Pulmonary artery endothelial cell (primary cell): ENCODE results near the gene CCDC158. TPM values are rescaled to one million over a fixed set of nuclear protein-coding genes. Genes with fewer than 3 reads are reported as not detected.

Experiments used
- DNase-seq: peaks from one replicate; pipeline ENCODE4 v3.0.0-alpha.2; 2011; ENCODE audit warnings: low read depth, low spot score
- total RNA-seq: library from RNA; depleted of rRNA; stranded (reverse); fragments of >200 nt; gene quantifications from 2 replicates; pipeline ENCODE4 v1.2.3, GENCODE V29; 2014

Gene CCDC158
- total RNA-seq, 1 donor from 2014 or later, result not detected

- DNase-seq, result no peak
These were observed 140.2 kb downstream of the CCDC158 start for GRCh38 chr4:76280488-76281441.

- no peak for DNase-seq
These were observed 141.5 kb downstream of the CCDC158 start for GRCh38 chr4:76279462-76279861.

GRCh38 chr4:76278583-76278982 lies 142.4 kb downstream of the CCDC158 start:
- DNase-seq, result no peak

GRCh38 chr4:76277667-76278066 lies 143.3 kb downstream of the CCDC158 start:
- no peak for DNase-seq

GRCh38 chr4:76276813-76277212 lies 144.1 kb downstream of the CCDC158 start:
- no peak for DNase-seq

GRCh38 chr4:76275486-76276124 lies 145.3 kb downstream of the CCDC158 start:
- no peak for DNase-seq

- DNase-seq, result no peak
These were observed 147.9 kb downstream of the CCDC158 start for GRCh38 chr4:76272999-76273398.

- DNase-seq, result no peak
These were observed 148.4 kb downstream of the CCDC158 start for GRCh38 chr4:76272582-76272981.

- DNase-seq, result no peak
These were observed 148.9 kb downstream of the CCDC158 start for GRCh38 chr4:76272073-76272472.

- DNase-seq, result no peak
These were observed 149.7 kb downstream of the CCDC158 start for GRCh38 chr4:76271248-76271647.

- no peak for DNase-seq
These were observed 150.4 kb downstream of the CCDC158 start for GRCh38 chr4:76270244-76271175.

- no peak for DNase-seq
These were observed 153.1 kb downstream of the CCDC158 start for GRCh38 chr4:76267811-76268210.

GRCh38 chr4:76266627-76267026 lies 154.3 kb downstream of the CCDC158 start:
- no peak for DNase-seq

- DNase-seq, result no peak
These were observed 155.2 kb downstream of the CCDC158 start for GRCh38 chr4:76265631-76266218.

Other genes starting within 250 kb of the CCDC158 start
- gene SCARB2, start 207.3 kb downstream of the CCDC158 start, total RNA-seq, result 171 and 193 TPM in 2 replicates
- gene FAM47E, start 169.4 kb downstream of the CCDC158 start, total RNA-seq, result under 0.01 and 0.33 TPM in 2 replicates
- 2.6 TPM in 2 replicates for gene STBD1, start 114.4 kb downstream of the CCDC158 start, total RNA-seq
- 3.3 and 8.1 TPM in 2 replicates for gene SHROOM3, start 14.1 kb upstream of the CCDC158 start, total RNA-seq